Amygdala (tissue), 56 donors: ENCODE results near the gene FRA10AC1.

ENCODE experiments used
- DNase-seq, 56 donors: peaks; one replicate each; lab custom pipeline; 2025; lab: John Stamatoyannopoulos, UW

FRA10AC1 gene

GRCh38 chr10:93702210-93703001 is at the start of gene FRA10AC1:
Gene FRA10AC1 (minus strand): TSS chr10:93702592. CDS start chr10:93700106, 2,486 bp downstream.
- DNase-seq: peak; percentile 56 to 96 (median 90)

GRCh38 chr10:93751832-93752231 is 49.4 kb upstream of the FRA10AC1 start:
- DNase-seq: peak in 7 of 56 donors; percentile 14 to 65 (median 22)

GRCh38 chr10:93751124-93751523 is 48.7 kb upstream of the FRA10AC1 start:
- no peak for DNase-seq

- DNase-seq: no peak
Observed at GRCh38 chr10:93749218-93749799, 46.9 kb upstream of the FRA10AC1 start.

- no peak for DNase-seq
Observed at GRCh38 chr10:93746844-93747284, 44.5 kb upstream of the FRA10AC1 start.

GRCh38 chr10:93745408-93746065 is 43.1 kb upstream of the FRA10AC1 start:
- peak in 11 of 56 donors; percentile 6 to 48 (median 21) for DNase-seq

GRCh38 chr10:93742633-93743349 is 40.4 kb upstream of the FRA10AC1 start:
- DNase-seq: no peak

- no peak for DNase-seq
Observed at GRCh38 chr10:93741367-93741766, 39.0 kb upstream of the FRA10AC1 start.

GRCh38 chr10:93726024-93726423 is 23.6 kb upstream of the FRA10AC1 start:
- no peak for DNase-seq

GRCh38 chr10:93723153-93723552 is 20.8 kb upstream of the FRA10AC1 start:
- no peak for DNase-seq

- DNase-seq: no peak
Observed at GRCh38 chr10:93722550-93722949, 20.2 kb upstream of the FRA10AC1 start.

GRCh38 chr10:93719901-93720300 is 17.5 kb upstream of the FRA10AC1 start:
- DNase-seq: no peak

GRCh38 chr10:93718937-93719725 is 16.7 kb upstream of the FRA10AC1 start:
- DNase-seq: peak in 2 of 56 donors; percentile 3 to 8

- no peak for DNase-seq
Observed at GRCh38 chr10:93716766-93717165, 14.4 kb upstream of the FRA10AC1 start.

- DNase-seq: no peak
Observed at GRCh38 chr10:93715345-93715744, 13.0 kb upstream of the FRA10AC1 start.

- peak in 4 of 56 donors; percentile 2 to 21 (median 14) for DNase-seq
Observed at GRCh38 chr10:93712593-93712992, 10.2 kb upstream of the FRA10AC1 start.

GRCh38 chr10:93711891-93712290 is 9.5 kb upstream of the FRA10AC1 start:
- DNase-seq: no peak

GRCh38 chr10:93710333-93710909 is 8.0 kb upstream of the FRA10AC1 start:
- DNase-seq: no peak

- no peak for DNase-seq
Observed at GRCh38 chr10:93707623-93708022, 5.2 kb upstream of the FRA10AC1 start.

- DNase-seq: no peak
Observed at GRCh38 chr10:93704451-93704850, 2.1 kb upstream of the FRA10AC1 start.
